ENCODE results near the gene BMPR1A.
A peak's percentile ranks its signal among the peaks of the same experiment; 100 is the strongest.

BMPR1A gene

GRCh38 chr10:86756511-86757112 is at the start of gene BMPR1A:
BMPR1A (plus strand) TSS chr10:86756619; CDS start chr10:86876019, 119,400 bp downstream.
- peak within 1 kb of the TSS; percentile 82 for H3K27ac ChIP-seq
- TF ChIP-seq CTCF (IDR thresholded peaks at IDR 0.05) (no peak), ZFX (IDR thresholded peaks at IDR 0.05; ENCODE audit: borderline replicate concordance) (no peak)

GRCh38 chr10:86706977-86707376 is 49.4 kb upstream of the BMPR1A start:
- TF ChIP-seq CTCF (IDR thresholded peaks at IDR 0.05) (no peak), ZFX (IDR thresholded peaks at IDR 0.05; ENCODE audit: borderline replicate concordance) (no peak)
- no peak overlapping the region for H3K27ac ChIP-seq

GRCh38 chr10:86707505-86707904 is 48.9 kb upstream of the BMPR1A start:
- TF ChIP-seq ZFX (IDR thresholded peaks at IDR 0.05; ENCODE audit: borderline replicate concordance): no peak
- TF ChIP-seq CTCF (IDR thresholded peaks at IDR 0.05): no peak
- no peak overlapping the region for H3K27ac ChIP-seq

GRCh38 chr10:86708068-86708782 is 48.2 kb upstream of the BMPR1A start:
- no peak for TF ChIP-seq ZFX (IDR thresholded peaks at IDR 0.05; ENCODE audit: borderline replicate concordance)
- TF ChIP-seq CTCF (IDR thresholded peaks at IDR 0.05): no peak

GRCh38 chr10:86708783-86709380 is 47.5 kb upstream of the BMPR1A start:
- H3K27ac ChIP-seq: no peak overlapping the region
- TF ChIP-seq CTCF (IDR thresholded peaks at IDR 0.05) (no peak), ZFX (IDR thresholded peaks at IDR 0.05; ENCODE audit: borderline replicate concordance) (no peak)

More at GRCh38 chr10:86708068-86708782, 48.2 kb upstream of the BMPR1A start:
- no peak overlapping the region for H3K27ac ChIP-seq

GRCh38 chr10:86709396-86710185 is 46.8 kb upstream of the BMPR1A start:
- TF ChIP-seq CTCF (IDR thresholded peaks at IDR 0.05): no peak
- TF ChIP-seq ZFX (IDR thresholded peaks at IDR 0.05; ENCODE audit: borderline replicate concordance): no peak
- H3K27ac ChIP-seq: no peak overlapping the region
